Testis (tissue), 2 donors: ENCODE data around the gene WNT6.

ENCODE experiments used
- POLR2A ChIP-seq: fragments of 450-650 bp; IDR thresholded peaks from one replicate; pipeline ENCODE4 v1.6.1; 2017; ENCODE audit warnings: antibody characterized with exemption, mild to moderate bottlenecking, moderate library complexity
- TF ChIP-seq, protein P1 (sequence below), 3 experiments: fragments of 450-650 bp in 2 of 3; fragments of 200-600 bp in 1 of 3; sonication (generic) in 1 of 3; IDR thresholded peaks; one replicate each; pipeline ENCODE4 v1.5.1; 2016 to 2019; ENCODE audit warnings: antibody characterized with exemption in 3 of 3, mild to moderate bottlenecking in 2 of 3, moderate library complexity in 1 of 3

DNA sequence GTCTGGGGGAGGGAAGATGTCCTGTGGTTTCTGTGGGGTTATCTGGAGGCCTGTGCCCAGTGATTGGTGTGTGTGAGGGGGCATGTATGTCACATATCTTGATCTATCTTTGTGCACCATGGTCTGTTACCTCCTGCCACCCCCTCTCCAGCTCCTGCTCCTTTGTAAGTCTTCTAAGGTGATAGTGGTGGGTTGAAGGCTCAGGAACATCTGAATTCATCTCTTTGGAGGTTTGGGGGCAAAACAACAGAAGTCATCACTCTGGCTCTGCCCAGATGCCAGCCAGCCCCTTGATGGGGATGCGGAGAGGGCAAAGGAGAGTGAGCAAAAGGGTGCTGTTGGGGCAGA, 2.7 kb upstream of the WNT6 start:
- TF ChIP-seq, protein P1, sequence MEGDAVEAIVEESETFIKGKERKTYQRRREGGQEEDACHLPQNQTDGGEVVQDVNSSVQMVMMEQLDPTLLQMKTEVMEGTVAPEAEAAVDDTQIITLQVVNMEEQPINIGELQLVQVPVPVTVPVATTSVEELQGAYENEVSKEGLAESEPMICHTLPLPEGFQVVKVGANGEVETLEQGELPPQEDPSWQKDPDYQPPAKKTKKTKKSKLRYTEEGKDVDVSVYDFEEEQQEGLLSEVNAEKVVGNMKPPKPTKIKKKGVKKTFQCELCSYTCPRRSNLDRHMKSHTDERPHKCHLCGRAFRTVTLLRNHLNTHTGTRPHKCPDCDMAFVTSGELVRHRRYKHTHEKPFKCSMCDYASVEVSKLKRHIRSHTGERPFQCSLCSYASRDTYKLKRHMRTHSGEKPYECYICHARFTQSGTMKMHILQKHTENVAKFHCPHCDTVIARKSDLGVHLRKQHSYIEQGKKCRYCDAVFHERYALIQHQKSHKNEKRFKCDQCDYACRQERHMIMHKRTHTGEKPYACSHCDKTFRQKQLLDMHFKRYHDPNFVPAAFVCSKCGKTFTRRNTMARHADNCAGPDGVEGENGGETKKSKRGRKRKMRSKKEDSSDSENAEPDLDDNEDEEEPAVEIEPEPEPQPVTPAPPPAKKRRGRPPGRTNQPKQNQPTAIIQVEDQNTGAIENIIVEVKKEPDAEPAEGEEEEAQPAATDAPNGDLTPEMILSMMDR (IDR thresholded peaks at IDR 0.05) = no peak
- TF ChIP-seq POLR2A = no peak
